Hindlimb muscle (tissue), 1 donor: Measurements from ENCODE around the gene CCDC183. TPM values are rescaled to one million over a fixed set of nuclear protein-coding genes. Genes with fewer than 3 reads are reported as not detected.
"Not testable (repeated sequence)": the region's sequence is repeated elsewhere in the genome, so short reads cannot be mapped to it uniquely, and the experiment has no call there.

ENCODE experiments used
- DNase-seq: peaks from one replicate; pipeline ENCODE4 v3.0.0-alpha.2; 2013
- polyA plus RNA-seq: library from polyadenylated mRNA; unstranded; fragments of 120-200 nt; gene quantifications from one replicate; pipeline ENCODE4 v1.2.1, GENCODE V29; 2013; ENCODE audit not compliant: insufficient read length

The CCDC183 gene
- polyA plus RNA-seq, 1 donor, result 3.0 TPM

DNA sequence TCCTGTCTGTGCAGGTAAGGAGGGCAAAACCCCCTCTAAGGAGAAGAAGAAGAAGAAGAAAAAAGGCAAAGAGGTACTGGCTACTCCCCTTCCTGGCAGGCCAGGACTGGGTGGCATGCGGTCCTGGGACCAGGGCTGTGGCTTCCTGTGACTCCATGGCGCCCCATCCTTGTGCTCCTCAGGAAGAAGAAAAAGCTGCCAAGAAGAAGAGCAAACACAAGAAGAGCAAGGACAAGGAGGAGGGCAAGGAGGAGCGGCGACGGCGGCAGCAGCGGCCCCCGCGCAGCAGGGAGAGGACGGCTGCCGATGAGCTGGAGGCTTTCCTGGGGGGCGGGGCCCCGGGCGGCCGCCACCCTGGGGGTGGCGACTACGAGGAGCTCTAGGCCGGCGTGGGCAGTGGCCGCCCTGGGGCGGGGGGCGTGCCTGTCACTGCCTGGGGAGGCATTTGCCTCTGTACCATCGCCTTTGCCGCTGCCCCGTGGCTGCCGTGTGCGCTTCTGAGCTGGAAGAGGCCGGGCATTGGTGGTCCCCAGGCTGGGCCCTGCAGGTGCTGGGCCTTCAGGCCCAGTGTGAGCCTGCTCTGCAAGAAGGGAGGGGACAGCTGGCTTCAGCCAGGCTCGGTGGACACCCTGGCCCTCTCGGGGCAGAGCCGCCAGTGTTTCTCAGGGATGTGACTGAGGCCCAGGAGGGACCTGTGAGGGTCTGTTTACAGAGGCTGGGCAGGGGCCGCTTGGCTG is 44.2 kb downstream of the CCDC183 start:
- no peak for DNase-seq

DNA sequence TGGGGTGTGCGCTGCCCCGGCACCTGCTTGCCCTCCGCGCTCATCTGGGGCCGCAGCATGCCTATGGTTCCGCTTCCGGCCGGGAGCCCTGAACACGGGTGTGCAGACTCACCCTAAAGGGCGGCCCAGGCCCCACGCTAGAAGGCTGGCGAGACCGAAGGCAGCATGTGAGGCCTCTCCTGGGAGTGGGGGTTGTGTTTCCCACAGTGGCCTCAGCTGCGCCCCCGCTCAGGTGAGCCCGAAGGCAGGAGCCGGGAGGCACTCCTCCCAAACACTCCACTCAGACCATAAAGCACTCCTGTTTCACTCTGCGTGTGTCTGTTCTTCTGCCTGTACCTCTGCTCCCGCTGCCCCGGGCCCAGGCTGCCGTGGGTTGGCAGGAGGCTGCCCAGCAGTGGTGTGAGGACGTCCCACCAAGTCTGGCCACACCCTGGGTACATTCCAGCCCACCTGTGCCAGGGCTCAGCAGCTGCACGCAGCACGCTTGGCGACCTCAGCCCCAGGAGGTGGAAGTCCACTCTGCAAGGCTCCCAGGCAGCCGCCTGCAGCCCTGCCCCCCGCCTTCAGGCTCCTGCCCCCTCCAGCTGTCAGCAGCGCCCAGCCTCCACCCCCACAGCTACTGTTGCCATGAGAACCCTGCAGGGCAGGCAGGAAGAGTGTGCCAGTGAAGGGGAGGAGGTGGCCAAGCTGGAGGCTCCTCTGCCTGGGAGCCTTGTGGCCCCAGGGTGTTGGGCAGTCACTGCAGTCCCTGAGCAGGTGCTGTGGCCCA is 44.9 kb downstream of the CCDC183 start:
- no peak for DNase-seq

DNA sequence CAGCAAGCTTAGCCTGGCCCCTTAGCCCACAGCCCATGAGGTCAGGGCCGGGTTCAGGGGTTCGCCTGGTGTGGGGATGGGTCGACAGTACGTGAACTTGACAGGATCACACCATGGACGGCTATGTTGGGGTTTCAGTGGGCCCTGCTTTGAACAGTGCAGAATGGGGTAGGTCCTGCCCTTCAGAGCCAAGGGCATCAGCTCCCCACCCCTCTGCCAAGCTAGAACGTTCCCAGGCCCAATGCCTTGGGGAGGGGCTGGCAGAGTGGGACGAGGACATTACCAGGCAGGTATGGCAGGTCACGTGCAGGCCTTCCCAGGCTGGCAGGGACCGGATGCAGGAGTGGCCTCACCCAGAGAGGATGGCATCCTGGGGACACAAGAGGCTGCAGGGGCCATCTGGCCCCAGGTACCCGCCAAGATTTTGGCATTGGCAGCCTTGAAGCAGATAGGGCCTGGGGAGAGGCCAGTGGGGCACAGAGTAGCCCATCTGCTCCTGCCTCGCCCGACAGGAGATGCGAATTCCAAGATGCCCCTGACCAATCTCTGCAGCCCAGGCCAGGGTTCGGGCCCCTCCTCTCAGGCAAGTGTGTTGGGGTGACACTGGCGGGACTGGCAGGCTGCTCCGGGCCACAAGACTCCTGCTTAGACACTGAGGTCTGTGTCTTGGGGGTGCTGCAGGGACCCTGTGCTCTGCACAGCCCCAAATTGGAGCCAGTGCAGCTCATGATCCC is 45.7 kb downstream of the CCDC183 start:
- DNase-seq, result not testable (repeated sequence)

GRCh38 chr9:136842380-136842948 is 46.3 kb downstream of the CCDC183 start, which contains the start of gene AJM1:
AJM1 (plus strand) TSS chr9:136842478; CDS start chr9:136844415, 1,937 bp downstream.
- peak; percentile 82 for DNase-seq

- not testable (repeated sequence) for DNase-seq
Measured at GRCh38 chr9:136843159-136843800, 47.1 kb downstream of the CCDC183 start.

- not testable (repeated sequence) for DNase-seq
Measured at GRCh38 chr9:136843801-136844740, 47.9 kb downstream of the CCDC183 start.

GRCh38 chr9:136844761-136845464 is 48.8 kb downstream of the CCDC183 start:
- no peak for DNase-seq

- DNase-seq, result no peak
Measured at GRCh38 chr9:136845465-136846260, 49.5 kb downstream of the CCDC183 start.

DNA sequence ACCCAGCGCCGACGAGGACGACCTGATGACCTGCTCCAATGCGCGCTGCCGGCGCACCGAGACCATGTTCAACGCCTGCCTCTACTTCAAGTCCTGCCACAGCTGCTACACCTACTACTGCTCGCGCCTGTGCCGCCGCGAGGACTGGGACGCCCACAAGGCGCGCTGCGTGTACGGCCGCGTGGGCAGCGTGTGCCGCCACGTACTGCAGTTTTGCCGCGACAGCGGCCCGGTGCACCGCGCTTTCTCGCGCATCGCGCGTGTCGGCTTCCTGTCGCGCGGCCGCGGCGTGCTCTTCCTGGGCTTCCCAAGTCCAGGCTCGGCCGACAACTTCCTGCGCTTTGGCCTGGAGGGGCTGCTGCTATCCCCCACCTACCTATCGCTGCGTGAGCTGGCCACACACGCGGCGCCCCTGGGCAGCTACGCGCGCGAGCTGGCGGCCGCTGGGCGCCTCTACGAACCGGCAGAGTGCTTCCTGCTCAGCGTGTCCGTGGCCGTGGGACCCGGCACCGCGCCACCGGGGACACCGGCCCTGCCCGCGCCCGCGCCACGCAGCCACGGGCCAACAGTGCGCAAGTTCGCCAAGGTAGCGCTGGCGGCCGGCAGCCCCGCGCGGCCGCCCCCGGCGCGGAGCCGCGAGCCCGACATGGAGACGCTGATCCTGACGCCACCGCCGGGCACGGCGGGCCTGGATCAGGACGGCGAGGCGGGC is 50.4 kb downstream of the CCDC183 start:
- no peak for DNase-seq

DNA sequence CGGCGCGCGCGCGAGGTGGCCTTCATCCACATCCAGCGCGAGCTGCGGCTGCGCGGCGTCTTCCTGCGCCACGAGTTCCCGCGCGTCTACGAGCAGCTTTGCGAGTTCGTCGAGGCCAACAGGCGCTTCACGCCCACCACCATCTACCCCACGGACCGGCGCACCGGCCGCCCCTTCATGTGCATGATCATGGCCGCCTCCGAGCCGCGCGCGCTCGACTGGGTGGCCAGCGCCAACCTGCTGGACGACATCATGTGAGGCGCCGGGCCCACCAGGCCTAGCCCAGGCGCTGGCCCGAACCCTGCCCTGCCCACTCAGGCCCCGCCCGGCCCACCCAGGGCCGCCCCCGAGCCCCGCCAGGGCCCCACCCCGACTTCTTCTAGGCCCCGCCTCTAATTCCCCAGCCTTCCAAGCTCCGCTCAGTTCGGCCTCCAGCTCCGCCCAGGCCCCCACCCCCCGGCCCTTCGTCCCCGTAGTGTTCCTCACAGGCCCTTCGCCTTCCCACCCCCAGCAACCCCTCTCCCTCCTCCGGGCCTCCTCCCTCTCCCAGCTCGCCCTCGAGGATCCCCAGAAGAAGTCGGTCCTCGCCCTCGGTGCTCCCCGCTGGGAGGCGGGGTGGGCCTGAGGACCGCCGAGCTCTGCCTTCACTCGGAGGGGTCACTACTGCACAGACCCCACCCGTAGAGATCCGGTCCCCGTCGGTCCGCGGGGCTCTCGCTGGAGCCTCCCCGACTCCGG is 51.1 kb downstream of the CCDC183 start:
- DNase-seq, result peak; percentile 69

GRCh38 chr9:136847826-136848392 is 51.8 kb downstream of the CCDC183 start:
- DNase-seq, result peak; percentile 85

GRCh38 chr9:136848393-136849037 is 52.4 kb downstream of the CCDC183 start:
- no peak for DNase-seq

- DNase-seq, result peak; percentile 99
Measured at GRCh38 chr9:136849038-136849959, 53.2 kb downstream of the CCDC183 start, which contains the start of gene PHPT1. PHPT1 (plus strand) TSS chr9:136849409; CDS start chr9:136849431, 22 bp downstream.

DNA sequence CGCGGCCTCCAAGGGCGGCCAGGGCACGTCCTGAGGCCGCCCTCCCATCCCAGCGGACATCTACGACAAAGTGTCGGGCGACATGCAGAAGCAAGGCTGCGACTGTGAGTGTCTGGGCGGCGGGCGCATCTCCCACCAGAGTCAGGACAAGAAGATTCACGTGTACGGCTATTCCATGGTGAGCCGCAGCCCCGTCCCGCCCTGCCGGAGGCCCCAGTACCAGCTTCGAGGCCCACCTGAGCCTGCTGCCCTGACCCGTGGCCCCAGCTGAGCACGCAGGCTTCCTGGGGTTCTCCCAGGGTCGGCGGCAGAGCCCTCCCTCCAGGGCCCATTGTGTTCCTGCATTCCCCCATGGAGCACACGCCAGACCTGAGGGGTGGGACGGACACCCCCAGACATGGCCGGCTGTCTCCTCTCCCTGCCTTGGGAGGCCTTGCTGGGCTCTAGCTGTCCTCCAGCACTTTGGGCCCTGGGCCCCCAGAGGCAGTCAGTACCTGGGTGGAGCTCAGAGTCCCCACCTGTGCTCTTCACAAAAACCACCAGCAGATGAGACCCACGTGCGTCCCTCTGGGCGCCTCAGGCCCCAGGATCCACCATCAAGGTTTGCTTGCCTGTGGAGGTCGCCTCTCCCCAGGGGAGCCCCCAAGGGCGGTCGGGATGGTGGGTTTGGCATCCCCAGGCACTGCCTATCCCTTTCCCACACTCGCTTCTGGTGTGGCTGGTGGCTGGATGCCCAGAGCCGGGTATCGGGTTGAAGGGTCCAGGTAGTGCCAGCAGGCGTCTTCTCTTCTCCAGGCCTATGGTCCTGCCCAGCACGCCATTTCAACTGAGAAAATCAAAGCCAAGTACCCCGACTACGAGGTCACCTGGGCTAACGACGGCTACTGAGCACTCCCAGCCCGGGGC is 54.1 kb downstream of the CCDC183 start:
- DNase-seq, result no peak
